Bronchial epithelial cell (primary cell): ENCODE results near the gene DENND5B. TPM values are rescaled to one million over a fixed set of nuclear protein-coding genes. Genes with fewer than 3 reads are reported as not detected.

ENCODE experiments used
- DNase-seq: peaks from one replicate; pipeline ENCODE4 v3.0.0-alpha.2; 2010; ENCODE audit warnings: low read depth
- FAIRE-seq: peaks from 2 replicates; lab custom pipeline; 2011; peaks lifted over from hg19 to GRCh38; lab: Jason Lieb, UNC
- H3K27me3 ChIP-seq: 2 replicates; pipeline ENCODE4 v1.5.1; 2011; ENCODE audit warnings: low read length; ENCODE audit not compliant: control insufficient read depth, insufficient read depth
- H3K36me3 ChIP-seq: 2 replicates; pipeline ENCODE4 v1.5.1; 2011; ENCODE audit warnings: low read length; ENCODE audit not compliant: control insufficient read depth, insufficient read depth
- H3K4me3 ChIP-seq: 2 replicates; pipeline ENCODE4 v1.5.1; 2011; ENCODE audit warnings: mild to moderate bottlenecking, low read depth, low read length, control low read depth
- CTCF ChIP-seq: IDR thresholded peaks from 2 replicates; pipeline ENCODE4 v1.5.1; 2011; ENCODE audit warnings: mild to moderate bottlenecking, moderate library complexity, low read length, control low read depth, inconsistent platforms; ENCODE audit not compliant: insufficient read depth, severe bottlenecking
- total RNA-seq: library from RNA; depleted of rRNA; stranded (reverse); fragments of >200 nt; gene quantifications from 2 replicates; pipeline ENCODE4 v1.2.1, GENCODE V29; 2014

DENND5B gene
- total RNA-seq, 1 donor from 2014 or later, result 4.7 TPM

DNA sequence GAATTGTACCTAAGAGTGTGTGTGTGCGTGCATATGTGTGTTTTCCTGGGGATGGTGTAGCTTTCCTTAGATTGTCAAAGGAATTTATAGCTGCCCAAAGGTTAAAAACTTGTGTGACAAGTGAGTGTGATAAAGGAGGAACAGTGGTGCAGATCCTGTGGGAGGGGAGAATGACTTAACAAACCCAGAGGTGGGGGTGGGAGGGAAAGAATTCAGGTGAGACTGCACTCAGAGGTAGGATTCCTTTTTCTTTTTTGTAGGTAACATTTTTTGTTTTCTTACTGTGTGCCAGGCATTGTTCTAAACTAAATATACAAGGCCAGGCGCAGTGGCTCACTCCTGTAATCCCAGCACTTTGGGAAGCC, 219.7 kb downstream of the DENND5B start:
- Histone ChIP-seq H3K36me3 (no peaks in the 10 kb centered on the region), H3K4me3 (no peak overlapping the region), H3K27me3 (no peaks in the 10 kb centered on the region)
- TF ChIP-seq CTCF, result no peak
- no peak for FAIRE-seq
- no peak for DNase-seq

DNA sequence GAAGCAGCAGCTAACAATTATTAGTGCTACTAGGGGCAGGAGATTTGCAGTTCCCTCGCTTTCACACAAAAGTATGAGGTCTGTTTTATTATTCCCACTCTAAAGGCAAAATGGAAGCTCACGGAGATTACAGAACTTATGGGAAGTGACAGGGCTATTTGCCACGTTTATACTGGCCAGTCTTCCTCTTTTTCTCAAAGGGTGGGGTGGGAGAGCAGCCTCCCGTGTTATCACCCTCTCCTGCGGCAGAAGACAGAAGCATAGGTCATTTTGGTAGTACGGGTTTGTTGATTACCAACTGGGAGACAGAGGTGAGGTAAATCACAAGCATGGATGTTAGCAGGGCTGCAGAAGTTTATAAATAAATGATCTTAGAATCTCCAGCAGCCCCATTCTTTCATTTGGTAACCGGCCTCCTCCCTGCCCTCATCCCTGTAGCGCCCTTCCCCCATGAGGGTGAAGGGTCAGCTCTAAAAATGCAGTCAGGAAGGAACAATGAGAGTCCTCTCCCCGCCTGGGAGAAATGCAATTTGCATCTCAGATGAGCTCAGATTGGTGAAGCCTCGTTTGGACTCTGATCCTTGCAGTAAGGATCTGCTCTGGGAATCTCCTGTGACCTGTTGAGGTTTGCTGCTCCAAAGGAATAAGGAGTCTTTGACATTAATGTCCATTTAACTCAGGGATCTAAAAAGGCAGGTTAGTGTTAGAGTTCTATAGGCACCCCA, 220.2 kb downstream of the DENND5B start:
- H3K4me3 ChIP-seq, result peak overlapping the region; percentile 31
- H3K36me3 ChIP-seq, result no peaks in the 10 kb centered on the region
- no peak for TF ChIP-seq CTCF
- H3K27me3 ChIP-seq, result no peaks in the 10 kb centered on the region
- no peak for FAIRE-seq
- DNase-seq, result no peak

DNA sequence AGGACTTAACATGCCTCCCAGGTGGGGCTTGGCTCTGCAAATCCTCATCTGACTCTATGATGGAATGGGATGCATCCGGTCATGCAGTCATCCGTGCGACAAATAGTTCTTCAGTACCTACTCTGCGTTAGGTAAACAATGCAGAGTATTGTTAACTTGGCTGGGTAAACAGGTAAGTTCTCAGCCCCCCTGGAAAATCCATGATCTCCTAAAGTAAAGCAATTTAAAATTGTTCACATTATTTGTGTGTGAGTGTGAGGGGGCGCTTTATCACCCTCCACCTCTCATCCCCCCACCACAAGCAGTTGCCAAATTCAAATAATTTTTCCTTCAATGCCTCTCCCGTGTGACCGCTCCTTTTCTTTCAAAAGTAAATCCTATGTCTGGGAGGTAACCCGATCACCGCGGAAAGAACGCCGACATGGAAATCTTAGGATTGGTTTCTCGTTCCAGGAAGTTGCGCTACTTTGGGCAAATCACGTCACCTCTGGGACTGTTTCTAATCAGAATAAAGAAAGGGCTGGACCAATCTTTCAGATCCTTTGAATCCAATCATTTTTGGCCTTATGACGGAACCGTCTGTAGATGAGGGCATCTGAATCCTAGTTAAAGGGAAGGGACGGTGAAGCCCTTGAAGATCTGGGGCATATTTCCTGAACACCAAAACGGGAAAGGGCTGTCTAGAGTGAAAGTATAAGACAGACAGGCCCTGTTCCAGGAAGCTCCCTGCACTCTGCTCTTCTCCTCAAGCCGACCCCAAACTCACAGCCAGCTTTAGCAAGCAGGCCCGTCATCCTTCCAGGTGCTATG, 221.0 kb downstream of the DENND5B start:
- DNase-seq, result peak; percentile 79
- H3K4me3 ChIP-seq, result peak overlapping the region; percentile 31

DNA sequence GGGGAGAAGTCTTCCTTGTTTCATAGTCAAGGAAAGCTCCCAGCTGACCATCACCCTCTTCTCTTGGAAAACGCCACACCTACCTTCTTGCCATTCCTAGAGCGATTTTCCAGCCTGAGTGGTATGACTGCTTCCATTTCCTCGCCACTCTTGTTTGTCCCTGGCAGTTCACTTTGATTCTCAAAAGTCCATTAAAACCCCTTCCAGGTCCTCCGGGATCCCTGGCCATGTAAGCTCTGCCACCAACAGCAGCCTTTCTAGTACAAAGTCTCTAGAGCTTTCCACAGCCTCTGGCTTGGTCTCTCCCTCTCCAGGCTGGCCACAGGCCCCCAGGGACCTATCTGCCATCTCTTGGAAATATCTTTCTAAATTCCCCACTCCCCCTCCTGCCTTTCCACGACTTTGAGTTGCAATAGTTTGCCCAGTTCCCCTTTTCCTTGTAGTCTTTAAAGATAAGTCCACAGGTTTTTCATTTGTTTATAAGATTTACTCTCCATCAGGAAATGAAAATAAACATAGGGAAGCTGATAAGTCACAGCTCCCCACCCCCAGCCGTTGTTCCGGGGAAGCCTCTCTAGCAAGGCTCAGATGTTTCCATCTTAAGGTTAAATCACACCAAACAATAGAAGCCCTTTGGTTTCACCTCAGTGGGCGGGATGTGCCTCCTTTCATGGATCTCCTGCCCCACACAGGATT, 222.1 kb downstream of the DENND5B start:
- peak; percentile 60 for FAIRE-seq
- H3K4me3 ChIP-seq, result no peak overlapping the region
- H3K27me3 ChIP-seq, result no peaks in the 10 kb centered on the region
- TF ChIP-seq CTCF, result no peak
- H3K36me3 ChIP-seq, result no peaks in the 10 kb centered on the region
- DNase-seq, result no peak

More for the DNA sequence above, 221.0 kb downstream of the DENND5B start:
- TF ChIP-seq CTCF, result no peak
- no peaks in the 10 kb centered on the region for H3K36me3 ChIP-seq
- H3K27me3 ChIP-seq, result no peaks in the 10 kb centered on the region
- peak; percentile 75 for FAIRE-seq

DNA sequence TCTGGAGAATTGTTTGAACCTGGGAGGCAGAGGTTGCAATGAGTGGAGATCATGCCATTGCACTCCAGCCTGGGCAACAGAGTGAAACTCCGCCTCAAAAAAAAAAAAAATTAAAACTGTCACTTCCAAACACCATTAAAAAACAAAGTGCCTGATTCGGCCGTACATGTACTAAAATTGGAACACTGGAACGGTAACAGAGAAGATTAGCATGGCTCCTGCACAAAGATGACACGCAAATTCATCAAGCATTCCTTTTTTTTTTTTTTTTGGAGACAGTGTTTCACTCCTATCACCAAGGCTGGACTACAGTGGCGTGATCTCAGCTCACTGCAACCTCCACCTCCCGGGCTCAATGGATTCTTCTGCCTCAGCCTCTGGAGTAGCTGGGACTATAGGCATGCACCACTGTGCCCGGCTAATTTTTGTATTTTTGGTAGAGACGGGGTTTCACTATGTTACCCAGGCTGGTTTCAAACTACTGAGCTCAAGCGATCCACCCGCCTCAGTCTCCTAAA, 224.8 kb downstream of the DENND5B start:
- TF ChIP-seq CTCF, result no peak
- no peak for DNase-seq
- Histone ChIP-seq H3K27me3 (no peaks in the 10 kb centered on the region), H3K36me3 (no peaks in the 10 kb centered on the region), H3K4me3 (no peak overlapping the region)
- no peak for FAIRE-seq
